C4-2B (cell line): ENCODE data around the gene ARHGDIB.

Source experiments
- ZFX ChIP-seq: fragments of 450-650 bp; IDR thresholded peaks from 2 replicates; pipeline ENCODE4 v1.6.1; 2017
- TF ChIP-seq, protein P1 (sequence below): fragments of 450-650 bp; conservative IDR thresholded peaks from 2 replicates; pipeline ENCODE4 v1.5.1; 2017; ENCODE audit warnings: mild to moderate bottlenecking

DNA sequence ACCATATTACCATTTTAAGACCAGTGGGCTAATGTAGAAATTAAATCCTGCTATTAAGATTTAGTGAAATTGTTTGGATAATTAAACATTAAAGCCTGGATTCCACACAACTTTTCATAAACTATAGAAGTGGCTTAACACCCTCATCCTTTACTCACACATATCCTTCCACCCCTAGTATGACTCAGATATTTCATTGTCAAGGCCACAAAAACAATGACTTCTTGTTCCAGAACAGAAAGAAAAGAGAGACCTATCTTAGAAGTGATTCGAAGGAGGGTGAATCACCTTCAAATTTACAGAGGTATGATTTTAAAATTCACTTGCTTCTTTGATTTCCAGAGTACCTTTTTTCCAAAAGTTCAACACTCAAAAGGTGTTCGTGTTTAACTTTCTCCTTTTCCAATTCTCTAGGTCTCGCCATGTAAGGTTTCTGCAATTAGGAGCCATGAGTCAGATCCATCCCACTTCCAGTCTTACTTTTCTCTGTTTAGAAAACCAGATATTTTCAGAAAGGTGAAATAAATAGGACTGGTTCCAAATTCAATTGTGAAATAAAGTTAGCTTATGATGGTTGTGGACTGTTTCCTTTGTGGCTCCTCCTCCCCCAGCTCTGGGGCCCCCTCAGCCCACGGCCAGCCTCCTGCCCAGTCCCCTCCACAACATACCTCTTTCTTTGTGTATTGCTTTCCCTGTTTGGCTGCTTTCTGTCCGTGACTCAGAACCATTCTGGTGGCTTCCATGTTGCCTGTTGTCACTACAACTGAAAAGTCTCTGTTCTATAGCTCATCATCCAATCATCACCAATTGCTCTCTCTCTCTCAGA, 51.1 kb downstream of the ARHGDIB start:
- TF ChIP-seq, protein P1, sequence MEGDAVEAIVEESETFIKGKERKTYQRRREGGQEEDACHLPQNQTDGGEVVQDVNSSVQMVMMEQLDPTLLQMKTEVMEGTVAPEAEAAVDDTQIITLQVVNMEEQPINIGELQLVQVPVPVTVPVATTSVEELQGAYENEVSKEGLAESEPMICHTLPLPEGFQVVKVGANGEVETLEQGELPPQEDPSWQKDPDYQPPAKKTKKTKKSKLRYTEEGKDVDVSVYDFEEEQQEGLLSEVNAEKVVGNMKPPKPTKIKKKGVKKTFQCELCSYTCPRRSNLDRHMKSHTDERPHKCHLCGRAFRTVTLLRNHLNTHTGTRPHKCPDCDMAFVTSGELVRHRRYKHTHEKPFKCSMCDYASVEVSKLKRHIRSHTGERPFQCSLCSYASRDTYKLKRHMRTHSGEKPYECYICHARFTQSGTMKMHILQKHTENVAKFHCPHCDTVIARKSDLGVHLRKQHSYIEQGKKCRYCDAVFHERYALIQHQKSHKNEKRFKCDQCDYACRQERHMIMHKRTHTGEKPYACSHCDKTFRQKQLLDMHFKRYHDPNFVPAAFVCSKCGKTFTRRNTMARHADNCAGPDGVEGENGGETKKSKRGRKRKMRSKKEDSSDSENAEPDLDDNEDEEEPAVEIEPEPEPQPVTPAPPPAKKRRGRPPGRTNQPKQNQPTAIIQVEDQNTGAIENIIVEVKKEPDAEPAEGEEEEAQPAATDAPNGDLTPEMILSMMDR = no peak
- TF ChIP-seq ZFX = no peak
